Measurements from ENCODE around the gene ADAMTS12.

Gene ADAMTS12

GRCh38 chr5:33537240-33537639 lies 354.6 kb downstream of the ADAMTS12 start:
- Histone ChIP-seq H3K79me2 (ENCODE audit: low read length) (no peaks in the 10 kb centered on the region), H3K9ac (ENCODE audit: low read length) (no peak overlapping the region), H3K27me3 (ENCODE audit: low read depth, low read length) (no peaks in the 10 kb centered on the region), H3K27ac (ENCODE audit: low read length) (no peak overlapping the region), H3K9me3 (ENCODE audit: insufficient read depth, low read length) (no peaks in the 10 kb centered on the region), H3K36me3 (replicated peaks; ENCODE audit: low read depth, low read length) (no peaks in the 10 kb centered on the region), H3K4me1 (ENCODE audit: low read length) (no peaks in the 10 kb centered on the region), H3K4me3 (ENCODE audit: low read length) (no peak overlapping the region), H2AFZ (ENCODE audit: low read depth, low read length) (no peak overlapping the region), H3K4me2 (ENCODE audit: low read length) (no peak overlapping the region), H4K20me1 (ENCODE audit: insufficient read depth, low read length) (no peaks in the 10 kb centered on the region)
- no peak for TF ChIP-seq CTCF (IDR thresholded peaks at IDR 0.05; ENCODE audit: low read depth, low read length)
- no peak for TF ChIP-seq EZH2phosphoT487 (IDR thresholded peaks at IDR 0.05; ENCODE audit: low read depth)

GRCh38 chr5:33536802-33537201 lies 355.0 kb downstream of the ADAMTS12 start:
- Histone ChIP-seq H4K20me1 (ENCODE audit: insufficient read depth, low read length) (no peaks in the 10 kb centered on the region), H3K9ac (ENCODE audit: low read length) (no peak overlapping the region), H2AFZ (ENCODE audit: low read depth, low read length) (no peak overlapping the region), H3K36me3 (replicated peaks; ENCODE audit: low read depth, low read length) (no peaks in the 10 kb centered on the region), H3K4me2 (ENCODE audit: low read length) (no peak overlapping the region), H3K27ac (ENCODE audit: low read length) (no peak overlapping the region), H3K9me3 (ENCODE audit: insufficient read depth, low read length) (no peaks in the 10 kb centered on the region), H3K4me3 (ENCODE audit: low read length) (no peak overlapping the region), H3K79me2 (ENCODE audit: low read length) (no peaks in the 10 kb centered on the region), H3K27me3 (ENCODE audit: low read depth, low read length) (no peaks in the 10 kb centered on the region), H3K4me1 (ENCODE audit: low read length) (no peaks in the 10 kb centered on the region)
- TF ChIP-seq EZH2phosphoT487 (IDR thresholded peaks at IDR 0.05; ENCODE audit: low read depth) (no peak), CTCF (IDR thresholded peaks at IDR 0.05; ENCODE audit: low read depth, low read length) (no peak)

GRCh38 chr5:33531824-33532223 lies 360.0 kb downstream of the ADAMTS12 start:
- no peak overlapping the region for H2AFZ ChIP-seq (ENCODE audit: low read depth, low read length)
- TF ChIP-seq EZH2phosphoT487 (IDR thresholded peaks at IDR 0.05; ENCODE audit: low read depth) (no peak), CTCF (IDR thresholded peaks at IDR 0.05; ENCODE audit: low read depth, low read length) (no peak)

GRCh38 chr5:33531037-33531298 lies 360.8 kb downstream of the ADAMTS12 start:
- no peak for TF ChIP-seq EZH2phosphoT487 (IDR thresholded peaks at IDR 0.05; ENCODE audit: low read depth)
- no peak for TF ChIP-seq CTCF (IDR thresholded peaks at IDR 0.05; ENCODE audit: low read depth, low read length)
- Histone ChIP-seq H3K27me3 (ENCODE audit: low read depth, low read length) (no peaks in the 10 kb centered on the region), H3K4me1 (ENCODE audit: low read length) (no peaks in the 10 kb centered on the region)

More at GRCh38 chr5:33531824-33532223, 360.0 kb downstream of the ADAMTS12 start:
- no peaks in the 10 kb centered on the region for H3K4me1 ChIP-seq (ENCODE audit: low read length)
- no peaks in the 10 kb centered on the region for H3K36me3 ChIP-seq (replicated peaks; ENCODE audit: low read depth, low read length)
- no peaks in the 10 kb centered on the region for H3K79me2 ChIP-seq (ENCODE audit: low read length)
- H4K20me1 ChIP-seq (ENCODE audit: insufficient read depth, low read length) = no peaks in the 10 kb centered on the region
- no peak overlapping the region for H3K27ac ChIP-seq (ENCODE audit: low read length)
- H3K4me3 ChIP-seq (ENCODE audit: low read length) = no peak overlapping the region
- H3K9me3 ChIP-seq (ENCODE audit: insufficient read depth, low read length) = no peaks in the 10 kb centered on the region
- H3K9ac ChIP-seq (ENCODE audit: low read length) = no peak overlapping the region
- H3K27me3 ChIP-seq (ENCODE audit: low read depth, low read length) = no peaks in the 10 kb centered on the region
- no peak overlapping the region for H3K4me2 ChIP-seq (ENCODE audit: low read length)

More at GRCh38 chr5:33531037-33531298, 360.8 kb downstream of the ADAMTS12 start:
- Histone ChIP-seq H2AFZ (ENCODE audit: low read depth, low read length) (no peak overlapping the region), H3K9ac (ENCODE audit: low read length) (no peak overlapping the region), H3K36me3 (replicated peaks; ENCODE audit: low read depth, low read length) (no peaks in the 10 kb centered on the region), H3K27ac (ENCODE audit: low read length) (no peak overlapping the region), H4K20me1 (ENCODE audit: insufficient read depth, low read length) (no peaks in the 10 kb centered on the region), H3K79me2 (ENCODE audit: low read length) (no peaks in the 10 kb centered on the region), H3K9me3 (ENCODE audit: insufficient read depth, low read length) (no peaks in the 10 kb centered on the region), H3K4me2 (ENCODE audit: low read length) (no peak overlapping the region), H3K4me3 (ENCODE audit: low read length) (no peak overlapping the region)
